ENCODE measurements around the gene ESR1.
"Not testable (repeated sequence)": the region's sequence is repeated elsewhere in the genome, so short reads cannot be mapped to it uniquely, and the experiment has no call there.

The ESR1 gene

GRCh38 chr6:151899796-151900195 lies 92.3 kb downstream of the ESR1 start:
- not testable (repeated sequence) for DNase-seq

DNA sequence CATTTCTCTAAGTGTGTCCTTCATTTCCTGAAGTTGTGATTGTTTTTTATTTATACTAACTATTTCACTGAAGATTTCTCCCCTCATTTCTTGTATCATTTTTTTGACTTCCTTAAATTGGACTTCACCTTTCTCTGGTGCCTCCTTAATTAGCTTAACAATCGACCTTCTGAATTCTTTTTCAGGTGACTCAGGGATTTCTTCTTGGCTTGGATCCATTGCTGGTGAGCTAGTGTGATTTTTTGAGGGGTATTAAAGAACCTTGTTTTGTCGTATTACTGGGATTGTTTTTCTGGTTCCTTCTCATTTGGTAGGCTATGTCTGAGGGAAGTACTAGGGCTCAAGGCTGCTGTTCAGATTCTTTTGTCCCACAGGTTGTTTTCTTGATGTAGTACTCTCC lies 92.8 kb downstream of the ESR1 start:
- DNase-seq: no peak

- no peak for DNase-seq
These were observed 93.5 kb downstream of the ESR1 start for GRCh38 chr6:151901009-151901411.

GRCh38 chr6:151904631-151905030 lies 97.1 kb downstream of the ESR1 start:
- no peak for DNase-seq

DNA sequence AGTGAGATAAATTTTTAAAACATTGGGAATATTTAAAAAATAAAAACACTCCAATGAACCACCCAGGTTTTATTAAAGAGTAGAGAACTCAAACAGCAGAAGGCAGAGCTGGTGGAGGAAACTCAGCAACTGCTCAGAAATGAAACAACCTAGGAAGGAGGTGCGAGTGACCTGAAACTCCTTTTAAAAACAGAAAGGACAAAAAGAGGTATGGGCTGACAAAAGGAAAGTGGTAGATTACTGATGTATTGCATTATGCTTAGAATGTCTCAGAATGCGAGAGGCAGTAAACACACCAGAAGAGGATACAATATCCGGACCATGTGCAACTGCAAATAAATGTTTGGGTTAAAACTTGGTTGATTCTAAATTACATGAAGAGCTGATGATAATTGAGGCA lies 97.6 kb downstream of the ESR1 start:
- DNase-seq: no peak

GRCh38 chr6:151905854-151906253 lies 98.4 kb downstream of the ESR1 start:
- DNase-seq: no peak

DNA sequence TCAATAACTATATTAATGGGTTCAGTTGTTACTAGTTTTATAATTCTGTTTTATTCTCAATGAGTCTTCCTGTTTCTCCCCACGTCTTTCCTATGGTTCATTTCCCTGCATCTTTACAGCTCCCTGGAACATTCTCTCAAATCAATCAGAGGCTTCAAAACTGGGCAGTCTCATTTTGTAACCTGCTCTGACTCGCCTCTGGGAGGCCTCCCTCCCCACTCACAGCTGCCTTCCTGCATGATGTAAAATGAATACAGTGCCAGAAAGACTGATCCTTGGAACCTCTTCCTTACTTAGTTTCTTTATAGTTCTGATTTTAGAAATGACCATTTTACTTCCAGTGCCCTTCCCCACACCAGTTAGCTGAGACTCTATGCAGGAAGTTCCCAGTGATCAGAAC lies 103.9 kb downstream of the ESR1 start:
- no peak for DNase-seq

DNA sequence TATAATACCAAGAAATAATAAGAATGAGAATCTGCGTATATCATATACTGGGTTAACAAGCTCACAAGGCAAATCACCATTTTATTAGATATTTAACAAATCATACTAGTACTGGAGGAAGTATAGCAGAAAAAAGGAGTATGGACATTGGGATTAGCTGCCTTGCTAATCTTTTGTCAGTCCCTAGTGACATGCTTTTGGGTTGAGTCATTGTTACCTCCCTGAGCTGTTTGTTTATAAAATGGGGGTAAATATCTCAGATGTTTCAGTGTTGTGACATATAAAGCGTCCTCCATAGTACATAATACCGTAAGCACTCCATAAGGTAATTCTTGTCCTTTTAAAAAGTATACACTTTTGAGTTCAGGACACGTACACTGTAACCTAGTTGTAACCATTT lies 107.0 kb downstream of the ESR1 start:
- no peak for DNase-seq

DNA sequence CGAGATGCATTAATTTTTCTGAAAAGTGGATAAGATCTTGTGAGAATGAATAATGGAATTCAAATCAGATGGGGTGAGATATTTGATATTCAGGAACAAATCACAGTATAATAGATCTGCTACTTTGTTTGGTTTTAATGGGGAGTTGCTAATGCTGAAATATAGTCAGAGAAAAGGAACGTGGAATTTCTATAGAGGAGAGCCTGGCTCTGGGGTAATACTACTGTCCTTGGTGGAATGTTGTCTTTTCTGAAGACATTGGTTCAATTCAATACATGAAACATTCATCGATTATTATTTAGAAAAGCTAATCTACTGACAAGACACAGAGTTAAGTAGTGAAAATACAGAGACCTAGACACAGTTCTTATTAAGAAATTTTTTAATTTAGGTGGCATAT lies 108.6 kb downstream of the ESR1 start:
- no peak for DNase-seq

DNA sequence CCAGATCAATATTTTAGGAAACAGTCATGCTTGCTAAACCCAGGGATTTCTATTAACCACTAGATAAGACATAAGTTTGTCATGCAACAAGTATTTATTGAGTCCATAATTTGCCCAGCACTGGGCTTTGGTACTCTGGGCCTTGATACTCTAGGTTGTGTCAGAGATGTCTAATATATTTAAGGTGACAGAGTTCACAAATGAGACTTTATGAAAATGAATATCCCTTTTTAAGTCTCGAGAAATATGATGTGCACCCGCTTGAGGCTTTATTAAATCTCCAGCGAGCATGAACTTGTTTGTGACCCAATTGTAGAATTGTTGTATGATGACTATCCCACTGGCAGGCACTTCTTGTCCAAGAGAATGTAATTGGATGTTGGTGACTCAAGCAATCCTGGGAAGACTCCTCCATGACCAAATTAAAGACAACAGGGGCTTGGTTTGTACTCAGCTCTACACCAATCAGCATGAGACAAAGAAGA lies 109.2 kb downstream of the ESR1 start:
- DNase-seq: no peak

DNA sequence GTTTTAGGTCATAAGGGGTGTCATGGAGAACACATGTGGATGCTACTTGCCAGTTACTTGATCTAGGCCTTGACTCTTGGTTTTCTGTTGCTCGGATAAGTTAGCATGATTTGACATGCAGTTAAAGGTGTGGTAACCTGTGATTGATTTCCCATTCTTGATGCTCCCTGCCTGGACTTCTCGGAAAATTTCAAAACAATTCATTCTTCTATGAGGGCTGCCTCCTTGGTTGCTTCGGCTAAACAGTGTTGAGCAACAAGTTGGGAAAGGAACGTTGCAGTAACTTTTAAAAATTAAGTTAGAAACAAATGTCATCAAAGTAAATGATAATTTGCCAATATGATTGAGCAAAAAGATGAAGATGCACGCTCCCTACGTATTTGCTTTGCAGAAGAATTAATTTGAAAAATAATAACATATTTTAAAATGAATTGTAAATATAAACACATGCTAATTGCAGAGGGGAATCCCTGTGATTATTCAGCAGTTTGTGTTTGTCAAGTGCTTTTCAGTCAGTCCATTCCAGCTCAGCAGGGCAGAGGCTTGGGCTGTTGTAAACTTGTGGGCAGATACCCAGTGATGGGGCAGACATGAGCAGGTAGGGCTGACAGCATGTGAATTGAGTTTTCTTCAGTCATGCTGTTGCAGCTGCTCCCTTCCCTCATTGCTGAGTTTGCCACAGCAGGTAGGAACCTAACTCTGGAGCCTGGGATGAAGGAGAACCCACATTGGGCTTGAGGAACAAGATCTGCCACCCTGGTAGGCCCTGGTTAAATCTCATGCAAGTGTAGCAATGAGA lies 110.2 kb downstream of the ESR1 start:
- DNase-seq: no peak

- DNase-seq: no peak
These were observed 132.8 kb downstream of the ESR1 start for GRCh38 chr6:151940307-151940706.

- DNase-seq: no peak
These were observed 140.7 kb downstream of the ESR1 start for GRCh38 chr6:151948002-151948743.

GRCh38 chr6:151958332-151958731 lies 150.8 kb downstream of the ESR1 start:
- no peak for DNase-seq

- no peak for DNase-seq
These were observed 151.6 kb downstream of the ESR1 start for GRCh38 chr6:151959086-151959485.

- no peak for DNase-seq
These were observed 154.3 kb downstream of the ESR1 start for GRCh38 chr6:151961809-151962208.

DNA sequence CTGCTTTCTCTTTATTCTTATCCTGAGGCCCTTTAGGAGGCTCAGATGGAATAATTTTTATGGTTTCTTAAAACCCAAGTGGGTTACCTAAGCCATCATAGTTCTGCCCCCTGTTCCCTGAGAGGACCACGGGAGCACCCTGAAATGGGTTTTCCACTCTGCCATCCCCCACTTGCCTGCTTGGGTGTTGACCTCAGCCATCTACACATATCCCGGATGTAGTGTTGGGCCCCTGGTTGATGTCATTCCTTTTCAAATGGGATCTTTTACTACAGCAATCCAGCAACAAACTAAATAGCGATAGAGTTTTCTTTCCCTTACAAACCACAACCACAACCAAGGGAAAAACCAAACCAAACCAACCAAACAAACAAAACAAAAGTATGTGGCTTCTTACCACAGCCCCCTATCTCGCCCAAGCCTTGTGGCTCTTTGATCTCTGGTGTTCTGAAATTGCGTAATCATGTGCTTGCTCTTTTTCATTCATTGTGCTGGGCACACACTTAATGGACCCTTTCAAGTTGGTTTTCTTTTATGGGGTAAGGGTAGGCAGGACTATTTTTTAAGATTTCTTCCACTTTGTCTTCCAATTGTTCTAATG lies 154.9 kb downstream of the ESR1 start:
- no peak for DNase-seq

GRCh38 chr6:151963001-151963400 lies 155.5 kb downstream of the ESR1 start:
- no peak for DNase-seq

- not testable (repeated sequence) for DNase-seq
These were observed 156.9 kb downstream of the ESR1 start for GRCh38 chr6:151964412-151964811.

- no peak for DNase-seq
These were observed 166.7 kb downstream of the ESR1 start for GRCh38 chr6:151974061-151974617.

- DNase-seq: no peak
These were observed 168.3 kb downstream of the ESR1 start for GRCh38 chr6:151975795-151976194.

- DNase-seq: not testable (repeated sequence)
These were observed 180.7 kb downstream of the ESR1 start for GRCh38 chr6:151988199-151988598.

DNA sequence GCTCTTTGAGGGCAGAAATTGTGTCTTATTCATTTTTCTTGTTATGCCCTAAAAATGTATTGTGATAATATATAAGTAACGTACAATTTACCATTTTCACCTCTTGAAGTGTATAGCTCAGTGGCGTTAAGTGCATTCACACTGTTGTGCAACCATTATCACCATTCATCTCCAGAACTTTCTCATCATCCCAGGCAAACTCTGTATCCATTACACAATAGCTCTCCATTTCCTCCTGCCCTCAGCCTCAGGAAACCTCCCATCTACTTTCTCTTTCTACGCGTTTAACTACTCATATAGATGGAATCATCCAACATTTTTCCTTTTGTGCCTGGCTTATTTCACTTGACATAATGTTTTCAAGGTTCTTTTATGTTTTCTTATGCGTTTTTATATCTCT lies 184.6 kb downstream of the ESR1 start:
- no peak for DNase-seq

DNA sequence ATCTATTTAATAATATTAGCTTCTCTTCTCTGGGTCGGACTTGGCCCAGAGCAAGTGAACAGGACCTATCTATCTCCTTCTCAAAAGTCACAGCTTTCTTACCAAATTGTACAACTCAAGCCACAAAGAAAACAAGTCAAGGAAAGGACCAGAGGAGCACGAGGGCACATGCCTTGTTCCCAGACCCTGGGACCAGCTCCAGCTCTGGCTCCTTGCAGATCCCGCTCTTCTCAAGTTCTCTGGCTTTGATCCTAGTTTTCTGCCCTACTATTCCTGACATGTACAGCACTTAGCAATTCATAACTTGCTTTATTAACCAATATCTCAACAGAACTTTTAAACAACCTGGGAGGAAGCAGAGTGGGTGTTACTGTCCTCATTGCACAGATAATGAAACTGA lies 185.9 kb downstream of the ESR1 start:
- no peak for DNase-seq
